Ecto neural progenitor cell (in vitro differentiated cells): ENCODE measurements around the gene GLYR1.

ENCODE experiments used
- DNase-seq: peaks from one replicate; pipeline ENCODE4 v3.0.0-alpha.2; 2018; ENCODE audit warnings: low spot score

Gene GLYR1

DNA sequence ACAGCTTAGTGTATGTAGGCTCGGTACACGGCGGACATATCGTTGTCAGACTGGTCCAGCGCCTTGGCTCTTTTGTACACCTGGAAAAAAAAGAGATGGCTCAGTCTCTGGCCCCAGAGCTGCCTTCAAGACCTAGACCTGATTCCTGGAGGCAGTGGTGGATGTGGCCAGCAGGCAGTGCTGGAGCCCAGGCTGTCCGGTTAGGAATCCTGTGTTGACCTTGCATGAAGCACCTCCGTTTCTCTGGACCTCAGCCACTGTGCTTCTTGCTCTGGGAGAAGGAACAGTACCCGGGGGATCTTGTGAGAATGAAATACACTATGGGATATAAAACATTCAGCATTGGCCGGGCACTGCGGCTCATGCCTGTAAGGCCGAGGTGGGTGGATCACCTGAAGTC lies 41.9 kb downstream of the GLYR1 start:
- no peak for DNase-seq

- DNase-seq = no peak
Measured at GRCh38 chr16:4803898-4804762, 43.0 kb downstream of the GLYR1 start.

GRCh38 chr16:4803401-4803844 lies 43.7 kb downstream of the GLYR1 start:
- no peak for DNase-seq

DNA sequence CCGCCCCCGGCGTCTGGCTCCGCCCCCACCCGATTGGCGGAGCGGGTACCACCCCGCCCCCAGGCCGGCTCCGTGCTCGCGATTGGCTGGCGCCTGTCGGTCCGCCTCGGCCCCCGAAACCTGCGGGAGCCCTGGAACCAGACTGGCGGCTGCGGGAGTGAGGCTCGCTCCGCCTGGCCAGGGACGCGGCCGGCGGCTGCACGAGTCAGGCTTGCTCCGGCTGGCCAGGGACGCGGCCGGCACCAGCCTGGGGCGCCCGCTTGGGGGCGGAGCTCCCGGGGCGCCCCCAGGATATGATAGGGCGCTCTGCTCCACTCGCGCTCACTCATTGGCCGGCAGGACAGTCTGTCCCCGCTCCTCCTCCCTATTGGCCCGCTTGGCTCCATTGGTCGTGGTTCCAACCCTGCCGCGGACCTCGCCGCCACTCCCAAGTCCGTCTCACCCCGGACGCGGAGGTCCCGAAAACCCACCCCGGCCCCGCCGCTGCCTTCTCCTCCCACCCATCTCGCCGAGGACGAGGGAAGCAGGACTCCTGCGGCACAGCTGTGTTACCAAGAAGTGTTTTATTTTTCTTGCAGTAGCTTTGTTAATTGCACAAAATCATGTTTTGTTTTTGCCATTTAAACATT lies 44.3 kb downstream of the GLYR1 start:
- DNase-seq = peak; percentile 95

DNA sequence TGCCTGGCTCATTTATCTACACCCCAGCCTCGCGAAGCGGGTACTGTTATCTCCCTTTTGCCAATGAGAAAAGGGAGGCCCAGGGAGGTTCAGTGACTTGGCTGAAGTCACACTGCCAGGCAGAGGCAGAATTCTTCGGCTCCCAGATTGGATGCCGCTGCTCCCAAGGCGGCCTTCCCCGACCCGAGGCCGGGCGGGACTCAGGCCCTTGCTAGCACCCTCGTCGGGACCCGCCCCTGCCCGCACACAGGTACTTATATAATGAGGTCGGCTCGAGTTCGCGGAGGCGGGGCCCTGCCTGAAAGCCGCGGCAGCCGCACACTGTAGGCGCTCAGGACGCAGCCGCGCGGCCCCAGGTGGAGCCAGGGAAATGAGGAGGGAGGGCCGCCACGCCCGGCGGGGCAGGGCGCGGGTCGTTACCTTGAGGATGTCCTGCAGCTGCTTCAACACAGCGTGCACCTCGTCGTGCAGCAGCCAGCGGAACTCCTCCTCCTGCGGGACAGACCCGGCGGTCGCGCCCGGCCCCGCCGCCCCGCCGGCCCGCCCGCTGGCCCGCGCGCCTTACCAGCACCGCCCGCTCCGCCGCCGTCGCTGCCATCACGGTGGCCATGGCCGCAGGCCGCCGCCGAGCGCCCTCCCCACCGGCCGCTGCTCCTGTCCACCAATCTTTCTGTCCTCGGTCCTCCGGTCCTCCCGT lies 45.0 kb downstream of the GLYR1 start, which contains the start of gene ROGDI:
ROGDI (minus strand) TSS at position 672 of the 697 bp plus-strand sequence; CDS start at position 610, 62 bp downstream.
- DNase-seq = peak; percentile 88

DNA sequence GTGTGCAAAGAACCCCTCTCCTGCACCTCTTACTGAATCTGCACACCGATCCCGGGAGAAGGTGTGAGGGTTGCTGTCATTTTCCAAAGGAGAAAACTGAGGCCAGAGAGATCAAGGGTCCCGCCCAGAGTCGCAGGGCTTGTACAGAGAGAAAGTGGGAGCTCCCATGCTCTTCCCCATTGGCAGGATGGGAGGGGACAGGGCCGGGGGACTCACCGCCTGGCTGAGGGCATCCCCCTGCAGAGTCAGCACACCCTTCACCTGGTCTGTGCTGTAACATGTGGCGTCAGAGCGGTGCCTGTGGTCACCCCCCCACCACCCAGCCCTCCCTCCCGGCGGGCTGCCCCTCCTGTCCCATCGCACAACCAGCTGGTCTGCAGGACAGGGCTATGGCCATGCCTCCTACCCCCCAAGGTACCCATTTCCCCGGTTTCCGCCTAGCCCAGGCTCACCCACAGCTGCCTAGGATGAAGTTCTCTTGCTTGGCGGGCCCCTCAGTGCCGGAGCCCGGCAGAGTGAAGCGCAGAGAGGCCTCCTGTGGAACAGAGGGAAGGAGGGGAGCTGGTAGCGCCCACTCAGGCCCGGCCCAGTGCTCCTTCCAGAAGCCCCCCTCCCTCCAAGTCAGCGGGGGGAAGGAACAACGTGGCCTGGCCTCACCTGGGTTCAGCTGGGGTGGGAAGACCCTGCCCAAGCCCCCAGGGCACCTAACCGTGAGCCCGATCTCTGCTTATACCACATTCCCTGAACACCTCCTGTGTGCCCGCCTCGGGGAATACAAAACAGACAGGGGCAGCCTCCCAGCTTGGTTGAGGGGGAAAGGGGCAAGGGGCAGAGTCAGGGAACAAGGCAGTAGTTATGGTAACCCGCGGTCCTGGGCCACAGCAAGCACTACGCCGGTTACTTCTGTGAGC lies 45.8 kb downstream of the GLYR1 start:
- no peak for DNase-seq

GRCh38 chr16:4800290-4801041 lies 46.6 kb downstream of the GLYR1 start:
- DNase-seq = no peak

GRCh38 chr16:4799171-4799855 lies 47.8 kb downstream of the GLYR1 start:
- no peak for DNase-seq

- DNase-seq = no peak
Measured at GRCh38 chr16:4798456-4798855, 48.6 kb downstream of the GLYR1 start.

- DNase-seq = no peak
Measured at GRCh38 chr16:4797805-4798252, 49.3 kb downstream of the GLYR1 start.

- DNase-seq = no peak
Measured at GRCh38 chr16:4796982-4797804, 49.9 kb downstream of the GLYR1 start.

DNA sequence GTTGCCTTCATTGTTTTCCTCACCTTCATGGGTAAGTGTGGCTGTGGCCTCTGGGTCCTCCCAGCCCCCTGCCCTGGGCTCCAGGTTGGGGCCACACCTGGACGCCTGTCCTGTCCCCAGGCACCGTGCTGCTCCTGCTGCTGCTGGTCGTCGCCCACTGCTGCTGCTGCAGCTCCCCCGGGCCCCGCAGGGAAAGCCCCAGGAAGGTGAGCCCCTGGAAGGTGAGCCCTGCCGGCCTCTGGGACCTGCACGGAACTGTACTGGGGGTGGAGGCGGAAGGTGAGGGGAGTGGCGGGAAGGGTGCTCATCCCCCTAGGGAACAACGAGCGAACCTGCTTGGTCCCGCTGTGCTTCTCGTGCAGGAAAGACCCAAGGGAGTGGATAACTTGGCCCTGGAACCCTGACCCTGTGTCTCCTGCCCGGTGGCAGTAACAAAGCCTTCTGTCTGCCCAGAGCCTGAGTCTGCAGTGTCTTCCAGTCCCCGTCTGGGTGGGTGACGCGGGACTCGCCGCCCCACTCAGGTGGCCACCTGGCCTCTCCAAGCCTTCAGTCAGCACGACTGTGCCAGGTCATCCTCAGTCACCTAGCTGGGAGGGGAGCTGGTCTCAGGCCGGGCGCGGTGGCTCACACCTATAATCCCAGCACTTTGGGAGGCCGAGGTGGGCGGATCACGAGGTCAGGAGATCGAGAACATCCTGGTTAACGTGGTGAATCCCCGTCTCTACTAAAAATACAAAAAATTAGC lies 51.1 kb downstream of the GLYR1 start:
- no peak for DNase-seq

- no peak for DNase-seq
Measured at GRCh38 chr16:4795181-4795827, 51.8 kb downstream of the GLYR1 start, which contains the start of gene SMIM22. Gene SMIM22 (plus strand): TSS chr16:4795369. CDS start chr16:4795735, 366 bp downstream.

- no peak for DNase-seq
Measured at GRCh38 chr16:4792951-4793513, 54.1 kb downstream of the GLYR1 start.

DNA sequence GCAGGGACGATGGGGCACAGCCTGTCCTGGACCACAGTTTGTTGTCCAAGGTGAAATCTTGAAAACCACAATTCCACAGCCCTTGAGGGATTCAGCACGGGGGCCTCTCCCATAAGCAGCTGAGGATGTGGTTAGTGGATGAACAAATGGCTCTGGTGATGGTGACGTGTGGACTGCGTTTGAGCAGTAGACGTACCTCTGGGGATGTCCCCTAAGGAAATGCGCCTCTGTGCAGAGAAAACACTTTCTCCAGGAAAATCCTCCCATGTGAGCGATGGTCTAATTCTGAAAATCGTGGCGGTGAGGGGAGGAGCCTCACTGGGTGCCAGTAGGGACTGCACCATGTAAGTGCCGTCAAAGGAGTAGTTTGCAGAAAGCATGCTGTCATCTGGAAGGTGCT lies 56.2 kb downstream of the GLYR1 start:
- DNase-seq = no peak

DNA sequence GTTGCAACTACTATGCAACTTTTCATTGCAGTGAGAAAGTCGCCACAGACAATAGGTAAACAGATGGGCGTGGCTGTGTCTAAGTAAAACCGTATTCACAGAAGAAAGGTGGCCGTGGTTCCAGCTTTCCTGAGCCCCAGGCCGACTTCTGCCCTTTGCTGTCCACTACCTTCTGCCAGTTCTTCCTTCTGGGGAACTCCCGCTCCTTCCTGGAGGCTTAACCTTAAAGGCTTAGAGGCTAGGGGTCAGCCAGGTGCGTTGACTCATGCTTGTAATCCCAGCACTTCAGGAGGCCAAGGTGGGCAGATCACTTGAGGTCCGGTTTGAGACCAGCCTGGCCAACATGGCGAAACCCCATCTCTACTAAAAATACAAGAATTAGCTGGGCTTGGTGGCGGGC lies 56.8 kb downstream of the GLYR1 start:
- DNase-seq = no peak

- DNase-seq = no peak
Measured at GRCh38 chr16:4788910-4789309, 58.2 kb downstream of the GLYR1 start.

- no peak for DNase-seq
Measured at GRCh38 chr16:4788489-4788889, 58.6 kb downstream of the GLYR1 start.
